ENCODE measurements around the gene ARSB. TPM values are rescaled to one million over a fixed set of nuclear protein-coding genes. Genes with fewer than 3 reads are reported as not detected.

ARSB gene
- total and polyA plus RNA-seq, 9 of the 15 experiments (the other 6 are each of a cell fraction or from before 2014, with no cell fraction given): 0.52 to 4.6 (median 2.4) TPM

- TF ChIP-seq NFE2 (IDR thresholded peaks at IDR 0.05; ENCODE audit: low read depth) (peak; percentile 92), SIRT6 (IDR thresholded peaks at IDR 0.05; ENCODE audit: low read depth, low read length) (no peak), MYC (IDR thresholded peaks at IDR 0.05; ENCODE audit: low read depth, low read length) (peak; percentile 34; the same call in 1 of the 2 replicates), MYC (CRISPR knock-in tag; IDR thresholded peaks at IDR 0.05; ENCODE audit: borderline replicate concordance, low read depth) (no peak), PTTG1 (tag; IDR thresholded peaks at IDR 0.05; ENCODE audit: low read depth) (no peak), STAT5A (IDR thresholded peaks at IDR 0.05; ENCODE audit: borderline replicate concordance, low read length) (peak; percentile 74; the same call in 1 of the 2 replicates), TAL1 (IDR thresholded peaks at IDR 0.05) (peak; percentile 92), NBN (IDR thresholded peaks at IDR 0.05; ENCODE audit: low read depth) (no peak), SRSF3 (IDR thresholded peaks at IDR 0.05; ENCODE audit: insufficient read depth, low read length) (no peak), RB1 (IDR thresholded peaks at IDR 0.05; ENCODE audit: low read depth) (no peak), ARID1B (IDR thresholded peaks at IDR 0.05) (peak; percentile 98), MECOM (CRISPR knock-in tag; IDR thresholded peaks at IDR 0.05) (0 out of 2 replicates have a peak, but pooled peaks have one; percentile 10), ZBTB43 (CRISPR knock-in tag; IDR thresholded peaks at IDR 0.05) (no peak), SMARCE1 (IDR thresholded peaks at IDR 0.05) (peak; percentile 94)
- TF ChIP-seq, protein P1, sequence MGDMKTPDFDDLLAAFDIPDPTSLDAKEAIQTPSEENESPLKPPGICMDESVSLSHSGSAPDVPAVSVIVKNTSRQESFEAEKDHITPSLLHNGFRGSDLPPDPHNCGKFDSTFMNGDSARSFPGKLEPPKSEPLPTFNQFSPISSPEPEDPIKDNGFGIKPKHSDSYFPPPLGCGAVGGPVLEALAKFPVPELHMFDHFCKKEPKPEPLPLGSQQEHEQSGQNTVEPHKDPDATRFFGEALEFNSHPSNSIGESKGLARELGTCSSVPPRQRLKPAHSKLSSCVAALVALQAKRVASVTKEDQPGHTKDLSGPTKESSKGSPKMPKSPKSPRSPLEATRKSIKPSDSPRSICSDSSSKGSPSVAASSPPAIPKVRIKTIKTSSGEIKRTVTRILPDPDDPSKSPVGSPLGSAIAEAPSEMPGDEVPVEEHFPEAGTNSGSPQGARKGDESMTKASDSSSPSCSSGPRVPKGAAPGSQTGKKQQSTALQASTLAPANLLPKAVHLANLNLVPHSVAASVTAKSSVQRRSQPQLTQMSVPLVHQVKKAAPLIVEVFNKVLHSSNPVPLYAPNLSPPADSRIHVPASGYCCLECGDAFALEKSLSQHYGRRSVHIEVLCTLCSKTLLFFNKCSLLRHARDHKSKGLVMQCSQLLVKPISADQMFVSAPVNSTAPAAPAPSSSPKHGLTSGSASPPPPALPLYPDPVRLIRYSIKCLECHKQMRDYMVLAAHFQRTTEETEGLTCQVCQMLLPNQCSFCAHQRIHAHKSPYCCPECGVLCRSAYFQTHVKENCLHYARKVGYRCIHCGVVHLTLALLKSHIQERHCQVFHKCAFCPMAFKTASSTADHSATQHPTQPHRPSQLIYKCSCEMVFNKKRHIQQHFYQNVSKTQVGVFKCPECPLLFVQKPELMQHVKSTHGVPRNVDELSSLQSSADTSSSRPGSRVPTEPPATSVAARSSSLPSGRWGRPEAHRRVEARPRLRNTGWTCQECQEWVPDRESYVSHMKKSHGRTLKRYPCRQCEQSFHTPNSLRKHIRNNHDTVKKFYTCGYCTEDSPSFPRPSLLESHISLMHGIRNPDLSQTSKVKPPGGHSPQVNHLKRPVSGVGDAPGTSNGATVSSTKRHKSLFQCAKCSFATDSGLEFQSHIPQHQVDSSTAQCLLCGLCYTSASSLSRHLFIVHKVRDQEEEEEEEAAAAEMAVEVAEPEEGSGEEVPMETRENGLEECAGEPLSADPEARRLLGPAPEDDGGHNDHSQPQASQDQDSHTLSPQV (IDR thresholded peaks at IDR 0.05): no peak
- TF ChIP-seq, protein P2, sequence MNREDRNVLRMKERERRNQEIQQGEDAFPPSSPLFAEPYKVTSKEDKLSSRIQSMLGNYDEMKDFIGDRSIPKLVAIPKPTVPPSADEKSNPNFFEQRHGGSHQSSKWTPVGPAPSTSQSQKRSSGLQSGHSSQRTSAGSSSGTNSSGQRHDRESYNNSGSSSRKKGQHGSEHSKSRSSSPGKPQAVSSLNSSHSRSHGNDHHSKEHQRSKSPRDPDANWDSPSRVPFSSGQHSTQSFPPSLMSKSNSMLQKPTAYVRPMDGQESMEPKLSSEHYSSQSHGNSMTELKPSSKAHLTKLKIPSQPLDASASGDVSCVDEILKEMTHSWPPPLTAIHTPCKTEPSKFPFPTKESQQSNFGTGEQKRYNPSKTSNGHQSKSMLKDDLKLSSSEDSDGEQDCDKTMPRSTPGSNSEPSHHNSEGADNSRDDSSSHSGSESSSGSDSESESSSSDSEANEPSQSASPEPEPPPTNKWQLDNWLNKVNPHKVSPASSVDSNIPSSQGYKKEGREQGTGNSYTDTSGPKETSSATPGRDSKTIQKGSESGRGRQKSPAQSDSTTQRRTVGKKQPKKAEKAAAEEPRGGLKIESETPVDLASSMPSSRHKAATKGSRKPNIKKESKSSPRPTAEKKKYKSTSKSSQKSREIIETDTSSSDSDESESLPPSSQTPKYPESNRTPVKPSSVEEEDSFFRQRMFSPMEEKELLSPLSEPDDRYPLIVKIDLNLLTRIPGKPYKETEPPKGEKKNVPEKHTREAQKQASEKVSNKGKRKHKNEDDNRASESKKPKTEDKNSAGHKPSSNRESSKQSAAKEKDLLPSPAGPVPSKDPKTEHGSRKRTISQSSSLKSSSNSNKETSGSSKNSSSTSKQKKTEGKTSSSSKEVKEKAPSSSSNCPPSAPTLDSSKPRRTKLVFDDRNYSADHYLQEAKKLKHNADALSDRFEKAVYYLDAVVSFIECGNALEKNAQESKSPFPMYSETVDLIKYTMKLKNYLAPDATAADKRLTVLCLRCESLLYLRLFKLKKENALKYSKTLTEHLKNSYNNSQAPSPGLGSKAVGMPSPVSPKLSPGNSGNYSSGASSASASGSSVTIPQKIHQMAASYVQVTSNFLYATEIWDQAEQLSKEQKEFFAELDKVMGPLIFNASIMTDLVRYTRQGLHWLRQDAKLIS (CRISPR knock-in tag; IDR thresholded peaks at IDR 0.05): no peak
- TF ChIP-seq, protein P3, sequence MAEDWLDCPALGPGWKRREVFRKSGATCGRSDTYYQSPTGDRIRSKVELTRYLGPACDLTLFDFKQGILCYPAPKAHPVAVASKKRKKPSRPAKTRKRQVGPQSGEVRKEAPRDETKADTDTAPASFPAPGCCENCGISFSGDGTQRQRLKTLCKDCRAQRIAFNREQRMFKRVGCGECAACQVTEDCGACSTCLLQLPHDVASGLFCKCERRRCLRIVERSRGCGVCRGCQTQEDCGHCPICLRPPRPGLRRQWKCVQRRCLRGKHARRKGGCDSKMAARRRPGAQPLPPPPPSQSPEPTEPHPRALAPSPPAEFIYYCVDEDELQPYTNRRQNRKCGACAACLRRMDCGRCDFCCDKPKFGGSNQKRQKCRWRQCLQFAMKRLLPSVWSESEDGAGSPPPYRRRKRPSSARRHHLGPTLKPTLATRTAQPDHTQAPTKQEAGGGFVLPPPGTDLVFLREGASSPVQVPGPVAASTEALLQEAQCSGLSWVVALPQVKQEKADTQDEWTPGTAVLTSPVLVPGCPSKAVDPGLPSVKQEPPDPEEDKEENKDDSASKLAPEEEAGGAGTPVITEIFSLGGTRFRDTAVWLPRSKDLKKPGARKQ (CRISPR knock-in tag; IDR thresholded peaks at IDR 0.05): no peak
These were observed 213.6 kb downstream of the ARSB start (continued) for GRCh38 chr5:78771260-78772205.

Measured in K562 (cell line).